Measurements from ENCODE around the gene MYO1C. TPM values are rescaled to one million over a fixed set of nuclear protein-coding genes. Genes with fewer than 3 reads are reported as not detected.
A peak's percentile ranks its signal among the peaks of the same experiment; 100 is the strongest.

MYO1C gene
- total RNA-seq, 1 experiment from 2014 or later = 48.6 TPM

DNA sequence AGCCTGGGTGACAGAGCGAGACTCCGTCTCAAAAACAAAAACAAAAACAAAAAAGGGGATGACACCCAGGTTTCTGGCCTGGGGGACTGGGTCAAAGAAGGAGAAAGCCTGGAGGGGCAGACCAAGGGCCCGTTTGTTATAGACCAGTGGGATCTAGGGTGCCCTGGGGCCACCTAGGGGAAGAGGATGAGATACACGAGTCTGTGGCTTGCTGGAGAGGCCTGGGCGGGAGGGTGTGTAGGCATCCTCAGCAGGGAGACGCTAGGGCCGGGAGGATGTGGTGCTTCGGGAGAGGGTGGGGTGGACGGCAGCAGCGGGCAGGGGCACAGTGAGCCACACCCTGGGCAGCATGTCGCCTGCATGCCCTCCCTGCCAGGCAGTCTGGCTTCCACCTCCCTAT, 19.3 kb downstream of the MYO1C start:
- DNase-seq (ENCODE audit: low read depth, low spot score) = no peak
- in situ Hi-C loops (cut with HindIII; ENCODE audit: low pct_unique_long_range_greater_than_20kb, low sequenced_read_pairs) = no loop called here

DNA sequence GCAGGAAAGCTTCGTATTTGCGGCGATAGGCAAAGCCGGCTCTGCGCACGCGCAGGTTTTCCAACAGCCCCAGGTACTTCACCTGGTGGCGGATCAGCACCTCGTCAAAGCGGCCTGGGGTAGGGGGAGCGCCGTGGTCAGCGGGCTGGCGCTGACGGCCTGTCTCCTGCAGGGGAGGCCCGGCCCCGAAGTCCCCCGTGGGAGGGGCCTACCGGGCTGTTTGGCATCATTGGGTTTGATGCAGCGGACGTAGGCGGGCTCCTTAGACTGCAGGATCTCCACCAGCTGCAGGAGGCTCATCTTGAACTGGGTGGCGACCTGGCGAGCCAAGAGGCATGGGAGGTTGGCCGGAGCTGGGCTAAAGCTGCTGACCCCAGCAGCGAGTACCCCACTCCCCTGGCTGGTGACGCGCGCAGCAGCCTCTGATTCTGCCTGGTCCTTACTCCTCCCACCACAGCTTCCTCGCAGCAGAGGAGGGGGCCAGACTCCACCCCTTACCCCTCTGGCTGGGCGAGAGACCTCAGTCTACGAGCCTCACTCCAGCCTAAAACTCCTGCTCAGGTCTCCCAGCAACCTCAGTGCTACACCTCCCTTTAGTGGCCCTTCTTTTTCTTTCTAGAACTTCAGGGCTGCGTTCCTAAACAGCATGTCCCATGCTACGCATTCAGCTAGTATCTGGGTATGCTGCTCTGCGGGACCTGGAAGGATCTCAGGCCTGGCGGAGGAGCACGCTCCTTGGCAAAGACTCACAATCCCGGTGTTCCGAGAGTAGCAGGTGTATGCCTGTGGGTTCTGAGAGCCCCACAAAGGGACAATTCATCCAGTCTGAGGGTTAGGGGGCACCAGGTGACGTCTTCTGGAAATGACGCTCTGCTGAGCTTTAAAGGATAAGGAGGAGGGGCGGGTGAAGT, 20.3 kb downstream of the MYO1C start:
- in situ Hi-C loops (cut with HindIII; ENCODE audit: low pct_unique_long_range_greater_than_20kb, low sequenced_read_pairs) = no loop called here
- no peak for DNase-seq (ENCODE audit: low read depth, low spot score)

DNA sequence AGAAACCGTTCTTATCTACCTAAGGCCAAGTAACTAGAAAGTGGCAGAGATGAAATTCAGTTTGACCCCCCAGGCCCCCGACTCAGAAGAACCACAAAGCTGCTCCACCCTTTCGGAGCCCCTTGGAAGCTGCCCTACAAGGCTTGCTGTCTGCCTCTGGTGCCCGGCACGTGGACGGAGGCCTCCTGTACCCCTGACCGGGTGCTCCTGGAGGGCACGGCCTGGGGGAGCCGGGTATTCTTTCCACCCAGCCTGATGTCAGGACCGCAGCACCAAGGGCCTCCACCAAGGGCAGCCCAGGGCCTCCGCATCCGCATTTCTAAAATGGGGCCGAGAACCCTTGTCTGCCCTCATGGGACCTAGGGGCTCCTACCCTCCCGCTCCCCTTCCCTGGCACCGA, 21.0 kb downstream of the MYO1C start:
- in situ Hi-C loops (cut with HindIII; ENCODE audit: low pct_unique_long_range_greater_than_20kb, low sequenced_read_pairs) = no loop called here
- no peak for DNase-seq (ENCODE audit: low read depth, low spot score)

DNA sequence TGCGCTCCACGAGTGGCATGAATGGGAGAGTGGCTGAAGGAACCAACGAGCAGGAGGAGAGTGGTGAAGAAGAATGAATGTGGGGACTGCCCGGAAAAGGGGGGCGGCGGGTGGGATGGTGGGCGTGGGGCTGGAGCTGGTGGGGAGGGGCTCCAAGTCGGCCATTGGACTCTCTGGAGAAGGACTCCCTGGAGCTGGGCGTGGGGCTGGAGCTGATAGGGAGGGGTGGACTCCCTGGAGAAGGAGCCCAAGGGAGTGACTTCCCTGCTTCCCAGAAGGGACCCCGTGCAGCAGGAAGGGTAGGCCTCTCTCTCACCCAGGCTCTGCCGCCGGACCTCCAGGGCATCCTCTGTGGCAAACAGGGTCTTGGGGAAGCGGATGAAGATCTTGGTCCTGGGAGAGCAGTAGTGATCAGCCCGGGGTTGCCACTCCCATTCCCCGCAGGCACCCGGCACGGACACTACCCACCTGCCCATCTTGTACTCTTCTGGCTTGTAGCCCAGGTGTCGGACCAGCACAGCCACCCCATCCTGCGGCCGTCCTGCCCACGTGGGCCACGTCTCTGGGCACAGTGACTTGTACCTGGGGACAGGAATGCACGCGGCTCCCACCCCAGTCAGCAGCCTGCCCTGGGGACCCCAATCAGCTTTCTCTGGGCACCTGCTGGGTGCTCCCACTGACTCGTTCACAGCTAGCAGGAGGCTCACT, 21.6 kb downstream of the MYO1C start:
- in situ Hi-C loops (cut with HindIII; ENCODE audit: low pct_unique_long_range_greater_than_20kb, low sequenced_read_pairs) = no loop called here
- no peak for DNase-seq (ENCODE audit: low read depth, low spot score)

DNA sequence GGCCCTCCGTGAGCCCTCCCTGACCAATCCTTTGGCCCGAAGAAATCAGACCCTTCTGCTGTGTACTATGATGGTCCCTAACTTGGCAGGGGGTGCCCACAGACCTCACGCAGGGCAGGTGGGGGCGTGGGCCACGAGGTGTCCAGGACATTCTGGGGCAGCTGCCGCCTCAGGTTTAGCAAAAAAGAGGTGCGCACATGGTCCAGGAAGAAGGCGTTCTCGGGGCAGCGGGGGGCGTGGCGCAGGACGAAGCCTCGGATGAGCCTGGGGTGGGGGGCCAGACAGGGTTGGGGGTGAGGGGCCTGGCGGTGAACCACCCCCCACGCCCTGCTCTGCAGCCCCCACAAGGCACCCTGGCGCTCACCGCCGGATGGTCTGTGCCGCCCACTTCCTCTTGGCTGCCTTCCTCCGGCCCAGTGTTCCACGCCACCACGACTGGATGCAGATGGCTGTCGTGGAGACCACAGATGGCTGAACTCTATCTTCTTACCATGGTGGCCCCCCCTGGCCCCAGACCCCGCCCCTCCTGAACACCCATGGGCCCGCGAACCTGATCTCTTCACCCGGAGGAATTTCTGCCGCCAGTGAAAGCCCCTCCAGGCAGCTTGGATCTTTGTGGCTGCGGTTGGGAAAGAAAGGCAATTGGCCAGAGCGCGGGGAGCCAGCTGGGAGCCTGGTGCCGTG, 22.3 kb downstream of the MYO1C start:
- DNase-seq (ENCODE audit: low read depth, low spot score) = no peak
- in situ Hi-C loops (cut with HindIII; ENCODE audit: low pct_unique_long_range_greater_than_20kb, low sequenced_read_pairs) = no loop called here

DNA sequence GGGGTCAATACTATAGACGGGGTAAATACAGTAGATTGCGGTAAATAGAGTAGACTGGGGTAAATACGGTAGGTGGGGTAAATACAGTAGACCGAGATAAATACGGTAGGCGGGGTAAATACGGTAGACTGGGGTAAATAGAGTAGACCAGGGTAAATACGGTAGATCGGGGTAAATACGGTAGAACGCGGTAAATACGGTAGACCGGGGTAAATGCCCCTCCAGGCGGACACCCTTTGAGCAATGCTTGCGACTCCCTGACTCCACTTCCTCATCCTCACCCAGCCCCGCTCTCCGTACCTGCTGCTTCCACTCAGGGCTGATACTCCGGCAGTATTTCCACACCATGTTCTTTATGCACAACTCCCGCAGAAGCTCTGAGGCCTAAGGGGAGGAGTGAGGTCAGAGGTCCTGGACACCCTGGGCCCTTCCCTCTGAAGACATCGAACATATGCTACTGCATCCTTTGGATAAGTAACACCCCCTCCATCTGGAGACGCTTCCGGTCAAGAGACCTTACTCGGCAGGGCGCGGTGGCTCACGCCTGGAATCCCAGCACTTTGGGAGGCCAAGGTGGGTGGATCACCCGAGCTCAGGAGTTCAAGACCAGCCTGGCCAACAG, 23.1 kb downstream of the MYO1C start:
- DNase-seq (ENCODE audit: low read depth, low spot score) = peak; percentile 84
- in situ Hi-C loops (cut with HindIII; ENCODE audit: low pct_unique_long_range_greater_than_20kb, low sequenced_read_pairs) = no loop called here

DNA sequence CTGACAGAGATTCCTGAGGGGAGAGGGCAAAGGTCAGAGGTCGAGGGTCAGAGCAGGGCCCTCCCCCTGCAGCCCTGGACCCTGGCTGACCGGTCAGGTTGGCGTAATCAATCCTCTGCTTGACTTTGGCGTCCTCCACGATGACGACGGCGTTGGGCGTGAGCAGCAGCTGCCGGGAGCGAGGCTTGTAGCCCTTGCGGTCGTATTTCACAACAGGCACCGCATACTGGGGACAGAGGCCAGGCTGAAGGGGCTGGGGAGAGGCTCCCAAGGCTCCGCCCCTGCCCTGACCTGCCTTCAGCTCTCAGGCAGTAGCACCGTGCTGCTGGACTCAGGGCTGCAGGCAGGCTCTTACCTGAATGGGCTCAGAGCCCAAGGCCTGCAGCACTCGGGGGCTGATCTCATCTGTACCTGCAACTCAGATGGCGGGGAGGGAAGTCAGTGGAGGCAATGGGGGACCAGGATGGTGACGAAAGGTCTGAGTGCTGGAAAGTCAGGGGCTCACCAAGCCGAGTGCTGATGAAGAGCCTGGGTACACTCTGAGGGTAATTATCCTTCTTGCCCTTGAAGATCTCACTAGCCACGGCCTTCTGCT, 24.5 kb downstream of the MYO1C start:
- no peak for DNase-seq (ENCODE audit: low read depth, low spot score)
- in situ Hi-C loops (cut with HindIII; ENCODE audit: low pct_unique_long_range_greater_than_20kb, low sequenced_read_pairs) = no loop called here

DNA sequence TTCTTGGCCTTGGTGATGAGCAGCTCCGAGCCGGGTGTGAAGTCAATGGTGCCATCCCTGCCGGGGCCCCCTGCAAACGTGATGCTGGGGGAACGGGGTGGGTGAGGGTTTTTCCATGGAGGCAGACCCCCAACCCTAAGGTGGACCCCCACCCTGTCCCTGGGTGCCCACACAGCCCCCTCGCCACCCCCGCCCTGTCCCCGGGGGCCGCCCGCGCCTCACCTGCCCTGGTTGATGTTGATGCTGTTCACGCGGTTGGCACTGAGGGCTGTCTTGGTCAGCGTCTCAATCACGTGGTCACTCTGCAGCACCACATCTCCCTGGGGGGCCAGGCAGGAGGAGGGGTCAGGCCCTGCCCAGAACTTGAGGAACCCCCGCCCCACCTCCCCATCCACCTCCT, 25.2 kb downstream of the MYO1C start:
- no peak for DNase-seq (ENCODE audit: low read depth, low spot score)
- in situ Hi-C loops (cut with HindIII; ENCODE audit: low pct_unique_long_range_greater_than_20kb, low sequenced_read_pairs) = no loop called here

DNA sequence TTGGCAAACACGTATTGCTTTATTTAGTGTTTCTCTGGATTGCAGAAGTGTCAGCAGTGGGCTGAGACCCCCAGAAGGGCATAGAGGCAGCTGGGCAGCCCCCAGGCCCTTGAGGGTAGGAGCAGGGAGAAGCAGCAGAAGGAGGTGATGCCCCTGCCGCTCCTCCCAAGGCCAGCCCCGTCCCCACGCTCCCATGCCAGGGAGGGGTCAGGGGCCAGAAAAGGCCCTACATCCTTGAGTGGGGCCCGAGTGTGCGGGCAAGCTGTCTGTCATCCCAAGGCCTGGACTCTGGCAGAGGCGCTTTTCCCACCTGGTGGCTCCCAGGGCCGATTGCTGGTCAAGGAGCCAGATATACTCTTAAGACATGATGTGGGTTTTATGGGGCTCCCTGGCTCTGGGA, 28.3 kb downstream of the MYO1C start:
- in situ Hi-C loops (cut with HindIII; ENCODE audit: low pct_unique_long_range_greater_than_20kb, low sequenced_read_pairs) = no loop called here
- no peak for DNase-seq (ENCODE audit: low read depth, low spot score)

DNA sequence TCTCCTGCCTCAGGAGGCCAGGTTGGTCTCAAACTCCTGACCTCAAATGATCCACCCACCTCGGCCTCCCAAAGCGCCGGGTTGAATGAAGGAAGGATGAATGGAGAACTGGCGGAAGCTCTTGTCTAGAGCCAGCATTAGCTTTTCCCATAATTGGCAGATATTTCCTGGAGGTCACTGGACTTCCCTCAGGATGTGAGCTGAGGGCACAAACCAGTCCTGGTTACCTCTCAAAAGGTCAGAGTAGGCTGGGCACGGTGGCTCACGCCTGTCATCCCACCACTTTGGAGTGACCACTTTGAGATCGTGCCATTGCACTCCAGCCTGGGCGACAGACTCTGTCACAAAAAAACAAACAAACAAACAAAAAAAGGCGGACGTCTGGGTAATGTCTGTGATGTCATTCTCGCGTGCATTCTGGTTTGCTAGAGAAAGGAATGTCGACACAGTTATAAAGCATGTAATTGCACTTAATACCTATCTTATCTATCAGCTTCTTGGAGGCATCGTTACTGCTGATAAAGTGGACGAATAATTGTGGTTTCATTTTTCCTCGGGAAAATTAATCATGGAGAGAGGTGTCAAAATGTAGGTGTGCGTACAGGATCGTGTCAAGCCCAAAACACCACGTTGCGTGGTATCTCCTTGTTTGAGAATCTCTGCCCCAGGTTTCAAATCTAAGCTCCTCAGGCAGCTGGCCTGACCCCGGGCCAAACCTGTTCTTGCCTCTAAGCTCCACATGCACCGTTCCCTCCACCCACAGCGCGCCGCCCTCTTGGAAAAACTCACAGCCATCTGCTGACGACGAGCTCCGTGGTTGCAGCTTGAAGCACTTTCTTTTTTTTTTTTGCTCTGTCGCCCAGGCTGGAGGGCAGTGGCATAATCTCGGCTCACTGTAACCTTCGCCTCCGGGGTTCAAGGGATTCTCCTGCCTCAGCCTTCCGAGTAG, 30.0 kb downstream of the MYO1C start:
- in situ Hi-C loops (cut with HindIII; ENCODE audit: low pct_unique_long_range_greater_than_20kb, low sequenced_read_pairs) = no loop called here
- DNase-seq (ENCODE audit: low read depth, low spot score) = no peak

DNA sequence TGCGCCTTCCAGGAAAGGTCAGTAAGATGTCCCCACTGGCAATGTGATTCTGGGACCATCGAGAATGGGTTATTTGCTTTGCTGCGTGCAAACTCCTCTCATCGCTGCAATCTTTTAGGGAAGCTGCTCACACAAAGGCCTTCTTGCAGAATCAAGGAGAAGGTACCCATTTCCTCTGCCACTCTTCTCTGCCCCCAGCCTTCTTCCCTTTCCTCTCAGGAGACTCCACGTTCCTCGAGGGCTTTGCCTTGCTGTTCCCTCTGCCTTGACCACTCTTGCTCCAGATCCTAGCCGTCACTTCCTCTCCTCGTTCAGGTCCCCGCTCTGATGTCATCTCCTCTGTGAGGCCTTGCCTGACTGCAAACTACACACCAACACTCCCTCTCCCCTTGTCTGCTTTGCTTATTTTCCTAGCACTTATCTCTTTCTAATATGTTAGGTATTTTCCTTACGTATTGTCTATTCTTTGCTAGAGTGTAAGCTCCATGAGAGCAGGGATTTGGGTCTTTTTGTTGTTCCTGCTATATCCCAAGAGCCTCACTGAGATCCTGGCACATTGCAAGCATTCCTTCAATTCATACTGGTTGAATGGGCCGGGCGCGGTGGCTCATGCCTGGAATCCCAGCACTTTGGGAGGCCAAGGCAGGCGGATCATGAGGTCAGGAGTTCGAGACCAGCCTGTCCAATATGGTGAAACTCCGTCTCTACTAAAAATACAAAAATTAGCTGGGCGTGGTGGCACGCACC, 31.1 kb downstream of the MYO1C start:
- in situ Hi-C loops (cut with HindIII; ENCODE audit: low pct_unique_long_range_greater_than_20kb, low sequenced_read_pairs) = no loop called here
- no peak for DNase-seq (ENCODE audit: low read depth, low spot score)

DNA sequence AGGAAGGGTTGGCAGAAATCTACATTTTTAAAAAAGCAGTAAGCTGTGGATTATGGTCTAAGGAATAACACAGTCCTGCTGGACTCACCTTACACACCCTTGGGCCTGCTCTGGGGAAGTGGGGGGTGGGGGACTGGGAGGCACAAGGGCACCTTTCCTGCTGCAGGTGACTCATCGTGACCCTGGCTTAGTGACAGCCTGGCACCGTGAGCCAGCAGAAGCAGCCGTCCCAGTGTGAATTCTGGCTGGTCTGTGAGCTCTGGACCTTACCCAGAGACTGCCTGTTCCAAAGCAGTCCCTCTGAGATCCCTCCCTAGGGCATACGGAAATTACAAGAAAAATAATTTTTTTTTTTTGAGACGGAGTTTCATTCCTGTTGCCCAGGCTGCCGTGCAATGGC, 32.3 kb downstream of the MYO1C start:
- DNase-seq (ENCODE audit: low read depth, low spot score) = no peak
- in situ Hi-C loops (cut with HindIII; ENCODE audit: low pct_unique_long_range_greater_than_20kb, low sequenced_read_pairs) = no loop called here

DNA sequence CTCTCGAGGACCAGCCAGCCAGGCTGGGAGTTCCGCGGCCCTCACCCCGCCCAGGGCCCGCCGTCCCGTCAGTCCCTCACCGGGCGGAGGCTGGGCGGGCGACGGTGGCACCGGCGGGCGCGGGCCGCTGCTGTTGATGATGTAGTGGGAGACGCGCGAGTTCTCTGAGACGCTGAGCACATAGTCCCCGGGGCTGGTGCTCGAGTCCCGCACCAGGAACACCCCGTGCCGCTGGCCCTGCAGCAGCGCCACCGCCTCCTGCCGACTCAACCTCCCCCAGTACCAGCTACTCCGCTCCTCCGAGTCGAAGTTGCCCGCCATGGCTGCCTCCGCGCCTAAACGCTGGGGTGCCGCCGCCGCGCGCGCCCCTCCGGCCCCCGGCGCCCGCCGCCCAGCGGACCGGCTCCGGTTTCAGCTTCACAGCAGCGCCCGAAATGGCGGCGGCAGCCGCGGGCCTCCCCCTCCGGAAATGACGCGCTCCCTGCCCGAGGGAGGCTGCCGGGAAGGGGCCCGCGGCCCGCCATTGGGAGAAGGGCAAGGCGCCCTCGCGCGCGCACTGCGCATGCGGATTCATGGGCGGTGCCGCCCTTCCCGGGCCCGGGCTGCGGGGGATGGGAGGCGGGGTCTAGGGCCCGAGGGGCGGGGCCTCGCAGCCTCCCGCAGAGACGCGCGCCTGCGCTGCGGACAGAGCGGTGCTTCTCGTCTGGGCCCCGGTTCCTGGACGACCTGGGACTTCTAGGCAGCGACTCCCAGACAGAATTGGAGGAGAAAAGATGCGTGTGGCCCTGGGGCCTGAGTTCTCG, 36.5 kb downstream of the MYO1C start, which contains the start of gene CRK:
TSS of gene CRK (minus strand) at position 436 of the 803 bp plus-strand sequence. CDS start at position 321, 115 bp downstream.
- in situ Hi-C loops (cut with HindIII; ENCODE audit: low pct_unique_long_range_greater_than_20kb, low sequenced_read_pairs) = no loop called here
- peak; percentile 94 for DNase-seq (ENCODE audit: low read depth, low spot score)

DNA sequence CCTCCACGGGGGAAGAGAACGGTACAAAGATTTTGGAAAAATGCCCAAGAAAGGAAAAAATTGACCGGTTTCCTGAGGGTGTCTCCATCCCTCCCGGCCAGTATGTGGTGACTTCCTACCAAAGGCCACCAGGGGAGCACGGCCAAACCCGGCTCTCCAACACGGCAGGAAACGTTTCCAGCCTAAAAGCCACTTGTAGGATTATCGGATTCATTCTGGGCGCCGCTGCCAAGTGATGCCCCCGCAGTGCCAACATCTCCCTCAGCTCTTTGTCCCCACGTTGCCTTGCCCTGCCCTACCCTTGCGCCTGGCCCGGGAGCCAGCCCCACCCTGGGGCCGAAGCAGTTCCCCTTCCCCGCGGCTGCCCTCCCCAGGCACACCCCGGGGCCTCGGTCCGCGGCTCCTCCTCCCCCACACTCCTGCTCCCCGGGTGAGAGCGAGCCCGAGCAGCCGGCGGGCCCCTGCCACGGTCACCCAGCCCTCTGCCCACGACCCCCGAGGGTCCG, 37.1 kb downstream of the MYO1C start:
- in situ Hi-C loops (cut with HindIII; ENCODE audit: low pct_unique_long_range_greater_than_20kb, low sequenced_read_pairs) = no loop called here
- peak; percentile 72 for DNase-seq (ENCODE audit: low read depth, low spot score)

DNA sequence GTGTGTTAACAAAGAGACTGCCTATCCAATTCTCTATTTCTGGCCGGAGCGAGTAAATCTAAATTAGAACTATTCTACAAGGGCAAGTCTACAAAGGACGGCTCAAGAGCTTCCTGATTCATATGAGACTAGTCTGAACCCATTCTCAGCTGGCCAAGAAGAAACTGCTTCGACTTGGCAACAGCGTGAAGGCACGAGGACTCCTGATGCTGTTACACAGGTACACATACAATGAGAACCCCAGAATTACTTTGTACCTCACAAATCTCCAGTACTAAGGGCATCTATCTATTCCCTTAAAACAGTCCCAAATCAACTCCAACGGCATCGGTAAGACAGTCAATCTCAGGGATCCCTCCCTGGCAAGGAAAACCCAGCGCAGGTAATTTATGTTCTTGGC, 37.9 kb downstream of the MYO1C start:
- no peak for DNase-seq (ENCODE audit: low read depth, low spot score)
- in situ Hi-C loops (cut with HindIII; ENCODE audit: low pct_unique_long_range_greater_than_20kb, low sequenced_read_pairs) = no loop called here
